Fibroblast of lung (primary cell): ENCODE results near the gene ABCG4. TPM values are rescaled to one million over a fixed set of nuclear protein-coding genes. Genes with fewer than 3 reads are reported as not detected.
A peak's percentile ranks its signal among the peaks of the same experiment; 100 is the strongest.

Experiments used
- DNase-seq, 2 donors: peaks; one replicate each; pipeline versions ENCODE4 v3.0.0 to v3.0.0-alpha.2; 2010; ENCODE audit warnings: low read depth in 2 of 2
- H2AFZ ChIP-seq: 2 replicates; pipeline ENCODE4 v1.5.1; 2012; ENCODE audit warnings: low read length, control low read depth, inconsistent platforms
- H3K27ac ChIP-seq: 2 replicates; pipeline ENCODE4 v1.5.1; 2011; ENCODE audit warnings: low read length, control low read depth; ENCODE audit not compliant: insufficient read depth
- H3K27me3 ChIP-seq: 2 replicates; pipeline ENCODE4 v1.5.1; 2011; ENCODE audit warnings: mild to moderate bottlenecking, low read length; ENCODE audit not compliant: control insufficient read depth, insufficient read depth
- H3K36me3 ChIP-seq: 2 replicates; pipeline ENCODE4 v1.5.1; 2011; ENCODE audit warnings: low read length; ENCODE audit not compliant: control insufficient read depth, insufficient read depth
- H3K4me1 ChIP-seq: 2 replicates; pipeline ENCODE4 v1.5.1; 2011; ENCODE audit warnings: low read length; ENCODE audit not compliant: control insufficient read depth, insufficient read depth; ENCODE audit errors: extremely low read depth
- H3K4me2 ChIP-seq: 2 replicates; pipeline ENCODE4 v1.5.1; 2011; ENCODE audit warnings: low read length, control low read depth; ENCODE audit not compliant: insufficient read depth; ENCODE audit errors: extremely low read depth
- H3K4me3 ChIP-seq, 4 experiments: fragments of 200-600 bp in 1 of 4; sonication (generic) in 1 of 4; replicated peaks in 1 of 4; 2 replicates each; pipeline ENCODE4 v1.5.1; 2011 to 2016; ENCODE audit warnings: low read length in 4 of 4, low read depth in 3 of 4, mild to moderate bottlenecking in 3 of 4, control low read depth in 2 of 4, inconsistent platforms in 1 of 4, mixed read lengths in 1 of 4; ENCODE audit not compliant: insufficient read depth in 1 of 4; ENCODE audit errors: control extremely low read depth in 1 of 4
- H3K79me2 ChIP-seq: 2 replicates; pipeline ENCODE4 v1.5.1; 2012; ENCODE audit warnings: mild to moderate bottlenecking, low read length, inconsistent platforms; ENCODE audit not compliant: control insufficient read depth, insufficient read depth
- H3K9ac ChIP-seq: 2 replicates; pipeline ENCODE4 v1.5.1; 2011; ENCODE audit warnings: mild to moderate bottlenecking, low read length, control low read depth; ENCODE audit not compliant: insufficient read depth
- H3K9me3 ChIP-seq: 2 replicates; pipeline ENCODE4 v1.5.1; 2012; ENCODE audit warnings: low read depth, low read length; ENCODE audit not compliant: control insufficient read depth, insufficient read depth
- H4K20me1 ChIP-seq: 2 replicates; pipeline ENCODE4 v1.5.1; 2011; ENCODE audit warnings: low read length; ENCODE audit not compliant: control insufficient read depth, insufficient read depth; ENCODE audit errors: extremely low read depth
- CTCF ChIP-seq, 2 donors: IDR thresholded peaks in 1 of 2; conservative IDR thresholded peaks in 1 of 2; 1 replicate in 1 of 2; 2 replicates in 1 of 2; pipeline ENCODE4 v1.5.1; 2011 to 2012; ENCODE audit warnings: low read length in 2 of 2, control low read depth in 1 of 2, inconsistent platforms in 1 of 2, low read depth in 1 of 2, mild to moderate bottlenecking in 1 of 2
- EZH2 ChIP-seq: IDR thresholded peaks from 2 replicates; pipeline ENCODE4 v1.5.1; 2012; ENCODE audit warnings: low read length, control low read depth, mild to moderate bottlenecking; ENCODE audit errors: missing control alignments
- polyA plus RNA-seq, 2 donors: library from polyadenylated mRNA; depleted of rRNA in 1 of 2; stranded (reverse) in 1 of 2; unstranded in 1 of 2; fragments of >200 nt; gene quantifications; 2 replicates each; pipeline ENCODE4 v1.2.1, GENCODE V29; 2011 to 2012; ENCODE audit warnings: missing spikeins in 1 of 2
- total RNA-seq: library from RNA; depleted of rRNA; stranded (reverse); fragments of >200 nt; gene quantifications from 2 replicates; pipeline ENCODE4 v1.2.1, GENCODE V29; 2014

The ABCG4 gene
- total and polyA plus RNA-seq, 2 donors (not counting 1 experiment from before 2014, with no cell fraction given), result 0.12 to 0.17 TPM

GRCh38 chr11:119168471-119169281 is 19.8 kb downstream of the ABCG4 start, which contains the start of gene NLRX1:
NLRX1 (plus strand) TSS chr11:119168725; CDS start chr11:119171404, 2,679 bp downstream.
- Histone ChIP-seq H3K9ac (peak within 1 kb of the TSS; percentile 90), H3K27me3 (no peaks in the 10 kb centered on the region), H2AFZ (peak within 1 kb of the TSS; percentile 95), H3K79me2 (no peaks in the 10 kb centered on the region), H3K36me3 (no peaks in the 10 kb centered on the region), H3K4me1 (peaks cover 2% of the 10 kb centered on the region), H3K9me3 (no peaks in the 10 kb centered on the region), H3K4me2 (peak within 1 kb of the TSS; percentile 95), H3K27ac (peak within 1 kb of the TSS; percentile 81), H3K4me3 (peak within 1 kb of the TSS; percentile 46 to 80 (median 64)), H4K20me1 (no peaks in the 10 kb centered on the region)
- TF ChIP-seq EZH2, result no peak
- peak; percentile 84 to 90 for TF ChIP-seq CTCF (conservative IDR thresholded peaks at IDR 0.05 in 1 of 2, IDR thresholded peaks at IDR 0.05 in 1 of 2; ENCODE audit: low read depth in 1 of 2, low read length in 2 of 2)
- DNase-seq, result peak; percentile 78 to 83

GRCh38 chr11:119169282-119169719 is 20.4 kb downstream of the ABCG4 start:
- peak; percentile 10 to 69 for DNase-seq
- Histone ChIP-seq H3K4me3 (peak overlapping the region; percentile 46 to 80 (median 64)), H3K9me3 (no peaks in the 10 kb centered on the region), H3K27ac (peak overlapping the region; percentile 81), H3K4me2 (peak overlapping the region; percentile 95), H3K79me2 (no peaks in the 10 kb centered on the region), H4K20me1 (no peaks in the 10 kb centered on the region), H3K9ac (peak overlapping the region; percentile 90), H3K36me3 (no peaks in the 10 kb centered on the region), H3K27me3 (no peaks in the 10 kb centered on the region), H3K4me1 (peaks cover 2% of the 10 kb centered on the region), H2AFZ (peak overlapping the region; percentile 95)
- TF ChIP-seq CTCF (conservative IDR thresholded peaks at IDR 0.05 in 1 of 2, IDR thresholded peaks at IDR 0.05 in 1 of 2; ENCODE audit: low read depth in 1 of 2, low read length in 2 of 2), result no peak
- no peak for TF ChIP-seq EZH2

- H3K36me3 ChIP-seq, result peaks cover 3% of the 10 kb centered on the region
- H2AFZ ChIP-seq, result no peak overlapping the region
- no peaks in the 10 kb centered on the region for H3K9me3 ChIP-seq
- no peak overlapping the region for H3K27ac ChIP-seq
- no peak for TF ChIP-seq CTCF (conservative IDR thresholded peaks at IDR 0.05 in 1 of 2, IDR thresholded peaks at IDR 0.05 in 1 of 2; ENCODE audit: low read depth in 1 of 2, low read length in 2 of 2)
- no peak for TF ChIP-seq EZH2
- no peaks in the 10 kb centered on the region for H4K20me1 ChIP-seq
- H3K9ac ChIP-seq, result no peak overlapping the region
- no peaks in the 10 kb centered on the region for H3K27me3 ChIP-seq
- H3K79me2 ChIP-seq, result no peaks in the 10 kb centered on the region
- no peaks in the 10 kb centered on the region for H3K4me1 ChIP-seq
- no peak overlapping the region for H3K4me3 ChIP-seq
- DNase-seq, result no peak
- no peak overlapping the region for H3K4me2 ChIP-seq
These were observed 23.7 kb downstream of the ABCG4 start for GRCh38 chr11:119172513-119172912.
